HEK293 (cell line): ENCODE results near the gene EYS.

ENCODE experiments used
- CTCF ChIA-PET: fragments of 350-600 bp; formaldehyde crosslinking; extraction: SDS; loops from one replicate; lab custom pipeline; 2021; ENCODE audit warnings: antibody characterized with exemption; lab: Yijun Ruan, JAX
- POLR2A ChIA-PET: fragments of 300-600 bp; formaldehyde crosslinking; extraction: SDS; loops from one replicate; lab custom pipeline; 2020; ENCODE audit warnings: antibody characterized with exemption, inconsistent platforms; lab: Yijun Ruan, JAX
- H3K27ac ChIP-seq: fragments of 200-500 bp; sonication (Bioruptor generic); 2 replicates; pipeline ENCODE4 v1.5.1; 2014; ENCODE audit warnings: low read depth, low read length, control low read depth, inconsistent platforms; ENCODE audit errors: extremely low read depth
- H3K36me3 ChIP-seq, 2 experiments: fragments of 200-500 bp in 1 of 2; sonication (Bioruptor generic) in 1 of 2; 1 replicate in 1 of 2; 2 replicates in 1 of 2; pipeline ENCODE4 v1.5.1; 2014 to 2017; ENCODE audit warnings: inconsistent platforms in 2 of 2, low read length in 2 of 2; ENCODE audit not compliant: control insufficient read depth in 2 of 2, insufficient read depth in 1 of 2
- H3K4me1 ChIP-seq: fragments of 200-500 bp; sonication (Bioruptor generic); 2 replicates; pipeline ENCODE4 v1.5.1; 2014; ENCODE audit warnings: mild to moderate bottlenecking, low read length, inconsistent platforms; ENCODE audit not compliant: control insufficient read depth, insufficient read depth
- H3K4me3 ChIP-seq: 2 replicates; pipeline ENCODE4 v1.5.1; 2011; ENCODE audit warnings: low read depth, mild to moderate bottlenecking, control low read depth, low read length, moderate library complexity
- H3K9me3 ChIP-seq: fragments of 200-500 bp; sonication (Bioruptor generic); 2 replicates; pipeline ENCODE4 v1.5.1; 2014; ENCODE audit warnings: low read depth, low read length, inconsistent platforms; ENCODE audit not compliant: control insufficient read depth, insufficient read depth
- CTCF ChIP-seq: fragments of 450-650 bp; formaldehyde crosslinking; IDR thresholded peaks from 2 replicates; pipeline ENCODE4 v1.5.1; 2016; ENCODE audit warnings: missing biosample characterization, missing genetic modification characterization
- GLIS1 ChIP-seq: fragments of 450-650 bp; formaldehyde crosslinking; IDR thresholded peaks from 2 replicates; pipeline ENCODE4 v1.5.1; 2016; ENCODE audit warnings: missing biosample characterization, missing genetic modification characterization
- HOXC10 ChIP-seq: sonication (generic); formaldehyde crosslinking; IDR thresholded peaks from 2 replicates; pipeline ENCODE4 v1.8.1; 2023; ENCODE audit warnings: mild to moderate bottlenecking, missing genetic modification reagents
- SP7 ChIP-seq: fragments of 450-650 bp; formaldehyde crosslinking; IDR thresholded peaks from 2 replicates; pipeline ENCODE4 v1.5.1; 2016; ENCODE audit warnings: missing biosample characterization, missing genetic modification characterization
- ZBTB20 ChIP-seq: fragments of 450-650 bp; formaldehyde crosslinking; IDR thresholded peaks from 2 replicates; pipeline ENCODE4 v1.5.1; 2016; ENCODE audit warnings: missing biosample characterization, missing genetic modification characterization
- ZBTB6 ChIP-seq: fragments of 450-650 bp; formaldehyde crosslinking; IDR thresholded peaks from 2 replicates; pipeline ENCODE4 v1.5.1; 2017; ENCODE audit warnings: missing biosample characterization, missing genetic modification characterization
- ZBTB7A ChIP-seq: fragments of 450-650 bp; formaldehyde crosslinking; IDR thresholded peaks from 2 replicates; pipeline ENCODE4 v1.5.1; 2016; ENCODE audit warnings: low read depth, missing biosample characterization, missing genetic modification characterization
- ZNF10 ChIP-seq: fragments of 450-650 bp; formaldehyde crosslinking; IDR thresholded peaks from 2 replicates; pipeline ENCODE4 v1.5.1; 2017; ENCODE audit warnings: missing biosample characterization, missing genetic modification characterization
- ZNF174 ChIP-seq: fragments of 450-650 bp; formaldehyde crosslinking; IDR thresholded peaks from 2 replicates; pipeline ENCODE4 v1.5.0; 2017; ENCODE audit warnings: missing biosample characterization, mild to moderate bottlenecking, missing genetic modification characterization
- ZNF175 ChIP-seq: fragments of 450-650 bp; formaldehyde crosslinking; IDR thresholded peaks from 2 replicates; pipeline ENCODE4 v1.5.1; 2016; ENCODE audit warnings: missing biosample characterization, missing genetic modification characterization
- ZNF23 ChIP-seq: fragments of 450-650 bp; formaldehyde crosslinking; IDR thresholded peaks from 2 replicates; pipeline ENCODE4 v1.5.1; 2016; ENCODE audit warnings: missing biosample characterization, missing genetic modification characterization, borderline replicate concordance
- ZNF302 ChIP-seq: fragments of 450-650 bp; formaldehyde crosslinking; IDR thresholded peaks from 2 replicates; pipeline ENCODE4 v1.5.1; 2016; ENCODE audit warnings: missing biosample characterization, missing genetic modification characterization, low read depth
- ZNF350 ChIP-seq: fragments of 450-650 bp; formaldehyde crosslinking; IDR thresholded peaks from 2 replicates; pipeline ENCODE4 v1.5.0; 2017; ENCODE audit warnings: missing biosample characterization, mild to moderate bottlenecking, missing genetic modification characterization
- ZNF354C ChIP-seq: fragments of 450-650 bp; formaldehyde crosslinking; IDR thresholded peaks from 2 replicates; pipeline ENCODE4 v1.5.1; 2016; ENCODE audit warnings: missing biosample characterization, missing genetic modification characterization, low read depth, borderline replicate concordance
- ZNF391 ChIP-seq: fragments of 450-650 bp; formaldehyde crosslinking; IDR thresholded peaks from 2 replicates; pipeline ENCODE4 v1.5.1; 2016; ENCODE audit warnings: low read depth, missing biosample characterization, missing genetic modification characterization, borderline replicate concordance
- ZNF423 ChIP-seq: fragments of 450-650 bp; formaldehyde crosslinking; IDR thresholded peaks from 2 replicates; pipeline ENCODE4 v1.5.1; 2016; ENCODE audit warnings: missing biosample characterization, missing genetic modification characterization
- ZNF426 ChIP-seq: fragments of 450-650 bp; formaldehyde crosslinking; IDR thresholded peaks from 2 replicates; pipeline ENCODE4 v1.5.1; 2017; ENCODE audit warnings: missing biosample characterization, missing genetic modification characterization, mild to moderate bottlenecking, inconsistent platforms, moderate library complexity
- ZNF585B ChIP-seq: fragments of 450-650 bp; formaldehyde crosslinking; IDR thresholded peaks from 2 replicates; pipeline ENCODE4 v1.5.1; 2016; ENCODE audit warnings: missing biosample characterization, missing genetic modification characterization
- ZNF670 ChIP-seq: fragments of 450-650 bp; formaldehyde crosslinking; IDR thresholded peaks from 2 replicates; pipeline ENCODE4 v1.5.1; 2016; ENCODE audit warnings: missing biosample characterization, missing genetic modification characterization, low read depth
- ZNF792 ChIP-seq: fragments of 450-650 bp; formaldehyde crosslinking; IDR thresholded peaks from 2 replicates; pipeline ENCODE4 v1.5.1; 2016; ENCODE audit warnings: missing biosample characterization, missing genetic modification characterization
- TF ChIP-seq, protein P1 (sequence below): sonication (generic); formaldehyde crosslinking; IDR thresholded peaks from 2 replicates; pipeline ENCODE4 v1.8.1; 2022; ENCODE audit warnings: mild to moderate bottlenecking, moderate library complexity, missing genetic modification reagents
- TF ChIP-seq, protein P2 (sequence below): fragments of 450-650 bp; formaldehyde crosslinking; IDR thresholded peaks from 2 replicates; pipeline ENCODE4 v1.5.1; 2016; ENCODE audit warnings: missing biosample characterization, missing genetic modification characterization, low read depth
- TF ChIP-seq, protein P3 (sequence below): fragments of 450-650 bp; IDR thresholded peaks from 2 replicates; pipeline ENCODE4 v1.5.1; 2018; ENCODE audit warnings: missing biosample characterization, missing genetic modification characterization
- TF ChIP-seq, protein P4 (sequence below): fragments of 450-650 bp; formaldehyde crosslinking; IDR thresholded peaks from 2 replicates; pipeline ENCODE4 v1.5.1; 2016; ENCODE audit warnings: missing biosample characterization, missing genetic modification characterization, borderline replicate concordance

EYS gene

DNA sequence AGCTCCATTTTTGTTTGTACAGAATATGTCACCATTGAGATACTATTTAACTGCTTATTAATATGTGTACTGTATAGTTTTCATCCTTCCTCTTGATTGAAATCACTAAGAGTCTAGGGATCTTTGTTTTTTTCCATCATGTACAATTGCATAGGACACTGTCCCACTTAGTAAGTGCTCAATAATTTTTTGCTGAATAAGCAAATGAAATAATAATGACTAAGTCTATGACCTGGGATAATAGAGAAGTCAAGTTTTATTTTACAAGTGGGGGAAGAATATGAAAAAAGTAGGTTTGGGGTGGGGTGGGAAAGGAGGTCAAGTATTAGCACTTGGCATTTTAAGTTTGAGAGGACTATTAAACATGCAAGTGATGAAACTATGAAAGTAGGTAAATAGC is 4.5 kb upstream of the EYS start:
- no peak overlapping the region for H3K27ac ChIP-seq
- ChIA-PET POLR2A (no interaction called here), CTCF (interaction anchor here (0.6 kb wide), 2 partner anchors 668 to 1113 kb away, joined by 3 to 4 read pairs; no protein-coding TSS in a partner anchor)
- H3K4me1 ChIP-seq: no peaks in the 10 kb centered on the region
- H3K9me3 ChIP-seq: no peaks in the 10 kb centered on the region
- H3K36me3 ChIP-seq: no peaks in the 10 kb centered on the region
- TF ChIP-seq ZBTB7A (tag by site-specific recombination): no peak
- TF ChIP-seq SP7 (tag by site-specific recombination): no peak
- TF ChIP-seq ZNF175 (tag by site-specific recombination): no peak
- TF ChIP-seq ZNF302: no peak
- no peak for TF ChIP-seq ZBTB20 (tag by site-specific recombination)
- TF ChIP-seq, protein P1, sequence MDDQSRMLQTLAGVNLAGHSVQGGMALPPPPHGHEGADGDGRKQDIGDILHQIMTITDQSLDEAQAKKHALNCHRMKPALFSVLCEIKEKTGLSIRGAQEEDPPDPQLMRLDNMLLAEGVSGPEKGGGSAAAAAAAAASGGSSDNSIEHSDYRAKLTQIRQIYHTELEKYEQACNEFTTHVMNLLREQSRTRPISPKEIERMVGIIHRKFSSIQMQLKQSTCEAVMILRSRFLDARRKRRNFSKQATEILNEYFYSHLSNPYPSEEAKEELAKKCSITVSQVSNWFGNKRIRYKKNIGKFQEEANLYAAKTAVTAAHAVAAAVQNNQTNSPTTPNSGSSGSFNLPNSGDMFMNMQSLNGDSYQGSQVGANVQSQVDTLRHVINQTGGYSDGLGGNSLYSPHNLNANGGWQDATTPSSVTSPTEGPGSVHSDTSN (CRISPR knock-in tag): no peak
- H3K4me3 ChIP-seq: no peak overlapping the region

- TF ChIP-seq ZNF670 (tag by site-specific recombination) (no peak), GLIS1 (tag by site-specific recombination) (no peak), ZNF391 (tag by site-specific recombination) (no peak), CTCF (no peak), ZNF354C (tag by site-specific recombination) (no peak), ZBTB6 (tag by site-specific recombination) (no peak), ZNF174 (tag by site-specific recombination) (no peak), ZNF423 (tag by site-specific recombination) (no peak), ZNF792 (tag by site-specific recombination) (no peak), ZNF10 (no peak), ZNF23 (tag by site-specific recombination) (no peak), ZNF350 (tag by site-specific recombination) (no peak), ZNF426 (tag by site-specific recombination) (no peak), ZNF585B (no peak), HOXC10 (CRISPR knock-in tag) (no peak)
- TF ChIP-seq, protein P2, sequence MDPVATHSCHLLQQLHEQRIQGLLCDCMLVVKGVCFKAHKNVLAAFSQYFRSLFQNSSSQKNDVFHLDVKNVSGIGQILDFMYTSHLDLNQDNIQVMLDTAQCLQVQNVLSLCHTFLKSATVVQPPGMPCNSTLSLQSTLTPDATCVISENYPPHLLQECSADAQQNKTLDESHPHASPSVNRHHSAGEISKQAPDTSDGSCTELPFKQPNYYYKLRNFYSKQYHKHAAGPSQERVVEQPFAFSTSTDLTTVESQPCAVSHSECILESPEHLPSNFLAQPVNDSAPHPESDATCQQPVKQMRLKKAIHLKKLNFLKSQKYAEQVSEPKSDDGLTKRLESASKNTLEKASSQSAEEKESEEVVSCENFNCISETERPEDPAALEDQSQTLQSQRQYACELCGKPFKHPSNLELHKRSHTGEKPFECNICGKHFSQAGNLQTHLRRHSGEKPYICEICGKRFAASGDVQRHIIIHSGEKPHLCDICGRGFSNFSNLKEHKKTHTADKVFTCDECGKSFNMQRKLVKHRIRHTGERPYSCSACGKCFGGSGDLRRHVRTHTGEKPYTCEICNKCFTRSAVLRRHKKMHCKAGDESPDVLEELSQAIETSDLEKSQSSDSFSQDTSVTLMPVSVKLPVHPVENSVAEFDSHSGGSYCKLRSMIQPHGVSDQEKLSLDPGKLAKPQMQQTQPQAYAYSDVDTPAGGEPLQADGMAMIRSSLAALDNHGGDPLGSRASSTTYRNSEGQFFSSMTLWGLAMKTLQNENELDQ (tag by site-specific recombination): no peak
- TF ChIP-seq, protein P3, sequence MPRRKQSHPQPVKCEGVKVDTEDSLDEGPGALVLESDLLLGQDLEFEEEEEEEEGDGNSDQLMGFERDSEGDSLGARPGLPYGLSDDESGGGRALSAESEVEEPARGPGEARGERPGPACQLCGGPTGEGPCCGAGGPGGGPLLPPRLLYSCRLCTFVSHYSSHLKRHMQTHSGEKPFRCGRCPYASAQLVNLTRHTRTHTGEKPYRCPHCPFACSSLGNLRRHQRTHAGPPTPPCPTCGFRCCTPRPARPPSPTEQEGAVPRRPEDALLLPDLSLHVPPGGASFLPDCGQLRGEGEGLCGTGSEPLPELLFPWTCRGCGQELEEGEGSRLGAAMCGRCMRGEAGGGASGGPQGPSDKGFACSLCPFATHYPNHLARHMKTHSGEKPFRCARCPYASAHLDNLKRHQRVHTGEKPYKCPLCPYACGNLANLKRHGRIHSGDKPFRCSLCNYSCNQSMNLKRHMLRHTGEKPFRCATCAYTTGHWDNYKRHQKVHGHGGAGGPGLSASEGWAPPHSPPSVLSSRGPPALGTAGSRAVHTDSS (tag by site-specific recombination): no peak
- TF ChIP-seq, protein P4, sequence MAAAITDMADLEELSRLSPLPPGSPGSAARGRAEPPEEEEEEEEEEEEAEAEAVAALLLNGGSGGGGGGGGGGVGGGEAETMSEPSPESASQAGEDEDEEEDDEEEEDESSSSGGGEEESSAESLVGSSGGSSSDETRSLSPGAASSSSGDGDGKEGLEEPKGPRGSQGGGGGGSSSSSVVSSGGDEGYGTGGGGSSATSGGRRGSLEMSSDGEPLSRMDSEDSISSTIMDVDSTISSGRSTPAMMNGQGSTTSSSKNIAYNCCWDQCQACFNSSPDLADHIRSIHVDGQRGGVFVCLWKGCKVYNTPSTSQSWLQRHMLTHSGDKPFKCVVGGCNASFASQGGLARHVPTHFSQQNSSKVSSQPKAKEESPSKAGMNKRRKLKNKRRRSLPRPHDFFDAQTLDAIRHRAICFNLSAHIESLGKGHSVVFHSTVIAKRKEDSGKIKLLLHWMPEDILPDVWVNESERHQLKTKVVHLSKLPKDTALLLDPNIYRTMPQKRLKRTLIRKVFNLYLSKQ (tag by site-specific recombination): no peak
- H3K4me3 ChIP-seq: no peak overlapping the region
- no peaks in the 10 kb centered on the region for H3K4me1 ChIP-seq
- POLR2A ChIA-PET: no interaction called here
- H3K9me3 ChIP-seq: no peaks in the 10 kb centered on the region
- no peaks in the 10 kb centered on the region for H3K36me3 ChIP-seq
- H3K27ac ChIP-seq: no peak overlapping the region
- CTCF ChIA-PET: no interaction called here
Measured at GRCh38 chr6:65709099-65709830, 2.2 kb upstream of the EYS start.
